ENCODE measurements around the gene UHRF2. TPM values are rescaled to one million over a fixed set of nuclear protein-coding genes. Genes with fewer than 3 reads are reported as not detected.

The UHRF2 gene
- total and polyA plus RNA-seq, 2 donors (not counting 3 experiments of a cell fraction or from before 2014, with no cell fraction given): 63.5 to 101 TPM

- CTCF ChIA-PET: no interaction called here
- Histone ChIP-seq H3K4me3 (replicated peaks in 1 of 3; ENCODE audit: insufficient read depth in 1 of 3, low read depth in 1 of 3, low read length in 3 of 3) (no peak overlapping the region), H3K27me3 (ENCODE audit: control insufficient read depth in 2 of 2, insufficient read depth in 2 of 2, low read length in 2 of 2) (no peaks in the 10 kb centered on the region), H2AFZ (ENCODE audit: low read depth, low read length) (no peak overlapping the region), H3K79me2 (ENCODE audit: control insufficient read depth, insufficient read depth, low read length) (no peaks in the 10 kb centered on the region), H3K9me1 (replicated peaks; ENCODE audit: control insufficient read depth, extremely low read depth, insufficient read depth, low read length) (no peaks in the 10 kb centered on the region), H3K9ac (replicated peaks; ENCODE audit: extremely low read depth, insufficient read depth, low read length) (no peak overlapping the region), H3K4me1 (ENCODE audit: control insufficient read depth, extremely low read depth, insufficient read depth, low read length) (no peaks in the 10 kb centered on the region), H3K9me3 (replicated peaks; ENCODE audit: control insufficient read depth, insufficient read depth, low read length) (no peaks in the 10 kb centered on the region), H4K20me1 (replicated peaks; ENCODE audit: control insufficient read depth, extremely low read depth, insufficient read depth, low read length) (no peaks in the 10 kb centered on the region), H3K27ac (ENCODE audit: insufficient read depth, low read depth, low read length) (no peak overlapping the region), H3K4me2 (ENCODE audit: insufficient read depth, low read length) (no peak overlapping the region), H3K36me3 (ENCODE audit: control insufficient read depth in 2 of 2, extremely low read depth in 1 of 2, insufficient read depth in 2 of 2, low read length in 2 of 2) (no peaks in the 10 kb centered on the region)
- intact Hi-C loops (cut with micrococcal nuclease): no loop called here
- dilution Hi-C loops (cut with MboI; ENCODE audit: extremely low pct_ligation_motif_present, low sequenced_read_pairs): no loop called here
- DNase-seq (ENCODE audit: low read depth, low spot score) (no peak), FAIRE-seq (no peak)
- TF ChIP-seq JUN (IDR thresholded peaks at IDR 0.05; ENCODE audit: borderline replicate concordance, insufficient read depth, insufficient read length, low read depth): no peak
- no peak for TF ChIP-seq MYC (IDR thresholded peaks at IDR 0.05; ENCODE audit: low read depth, low read length)
- TF ChIP-seq POLR2A (IDR thresholded peaks at IDR 0.05; ENCODE audit: low read depth, low read length): no peak
- no peak for TF ChIP-seq MAX (IDR thresholded peaks at IDR 0.05; ENCODE audit: insufficient read depth, insufficient read length)
- TF ChIP-seq GATA2 (IDR thresholded peaks at IDR 0.05; ENCODE audit: insufficient read depth, insufficient read length, low read depth, low read length): no peak
- TF ChIP-seq FOS (IDR thresholded peaks at IDR 0.05; ENCODE audit: borderline replicate concordance, insufficient read depth, low read length): no peak
- TF ChIP-seq POLR2AphosphoS5 (IDR thresholded peaks at IDR 0.05; ENCODE audit: insufficient read depth, low read depth, low read length): no peak
- TF ChIP-seq CTCF (IDR thresholded peaks at IDR 0.05; ENCODE audit: extremely low read depth in 1 of 2, insufficient read depth in 1 of 2, low read depth in 1 of 2, low read length in 2 of 2): no peak
- no peak for TF ChIP-seq EZH2 (IDR thresholded peaks at IDR 0.05; ENCODE audit: borderline replicate concordance, low read depth, low read length, severe bottlenecking)
- POLR2A ChIA-PET: interaction anchor here (0.7 kb wide), 1 partner anchor 663 kb away, joined by 3 read pairs; no protein-coding TSS in a partner anchor
- no TSS peak for BruUV-seq (replicated peaks)
Measured at GRCh38 chr9:6545017-6545691, 132.2 kb downstream of the UHRF2 start.
